HG03103 (cell line): Measurements from ENCODE around the gene ZBED1.
"Not testable (repeated sequence)": the region's sequence is repeated elsewhere in the genome, so short reads cannot be mapped to it uniquely, and the experiment has no call there.

Experiments
- ATAC-seq: cut with Tn5 transposase; IDR thresholded peaks from one replicate; pipeline ENCODE4 v1.9.1; 2021; ENCODE audit warnings: low read depth; ENCODE audit not compliant: unreplicated experiment

The ZBED1 gene

GRCh38 chrX:2498781-2499302, 1.9 kb downstream of the ZBED1 start:
- ATAC-seq: no peak

DNA sequence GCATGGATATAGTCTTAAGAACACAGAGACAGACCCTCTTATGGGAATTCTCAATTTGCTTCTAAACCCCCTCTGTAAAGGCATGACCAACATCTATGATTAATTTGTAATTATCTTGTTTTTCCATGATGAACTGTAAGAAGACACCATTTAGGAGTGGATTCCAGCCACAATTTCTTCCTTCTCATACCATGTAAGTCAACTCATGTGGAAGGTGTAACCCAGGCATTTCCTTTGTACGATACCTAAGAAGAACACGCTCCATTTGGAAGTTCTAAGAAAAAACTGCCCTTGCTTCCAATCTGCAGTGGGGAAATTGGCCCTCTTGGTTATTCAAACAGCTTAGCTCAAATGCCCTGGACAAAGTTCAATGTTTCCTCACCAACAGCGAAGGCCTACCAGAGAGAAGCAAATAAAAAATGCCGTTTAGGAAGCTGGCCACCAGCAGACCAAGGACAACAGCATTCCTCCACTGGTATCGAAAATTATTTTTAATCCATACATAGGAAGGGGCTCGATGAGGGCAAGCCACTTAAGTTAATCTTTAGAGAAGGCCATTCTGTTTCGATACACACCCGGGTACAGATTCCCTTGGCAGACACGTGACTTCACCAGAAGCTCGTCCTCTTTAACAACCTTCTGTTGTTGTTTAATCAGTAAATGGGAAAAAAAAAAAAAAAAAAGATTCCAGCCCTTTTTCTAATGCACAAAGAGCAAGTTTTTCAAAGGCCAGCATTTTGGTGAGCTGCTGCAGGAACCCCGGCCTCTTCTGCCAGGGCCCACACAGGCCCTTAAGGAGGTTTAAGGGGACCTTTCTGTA, 2.6 kb downstream of the ZBED1 start:
- ATAC-seq: no peak

- ATAC-seq: no peak
Observed at GRCh38 chrX:2495595-2495994, 5.2 kb downstream of the ZBED1 start.

DNA sequence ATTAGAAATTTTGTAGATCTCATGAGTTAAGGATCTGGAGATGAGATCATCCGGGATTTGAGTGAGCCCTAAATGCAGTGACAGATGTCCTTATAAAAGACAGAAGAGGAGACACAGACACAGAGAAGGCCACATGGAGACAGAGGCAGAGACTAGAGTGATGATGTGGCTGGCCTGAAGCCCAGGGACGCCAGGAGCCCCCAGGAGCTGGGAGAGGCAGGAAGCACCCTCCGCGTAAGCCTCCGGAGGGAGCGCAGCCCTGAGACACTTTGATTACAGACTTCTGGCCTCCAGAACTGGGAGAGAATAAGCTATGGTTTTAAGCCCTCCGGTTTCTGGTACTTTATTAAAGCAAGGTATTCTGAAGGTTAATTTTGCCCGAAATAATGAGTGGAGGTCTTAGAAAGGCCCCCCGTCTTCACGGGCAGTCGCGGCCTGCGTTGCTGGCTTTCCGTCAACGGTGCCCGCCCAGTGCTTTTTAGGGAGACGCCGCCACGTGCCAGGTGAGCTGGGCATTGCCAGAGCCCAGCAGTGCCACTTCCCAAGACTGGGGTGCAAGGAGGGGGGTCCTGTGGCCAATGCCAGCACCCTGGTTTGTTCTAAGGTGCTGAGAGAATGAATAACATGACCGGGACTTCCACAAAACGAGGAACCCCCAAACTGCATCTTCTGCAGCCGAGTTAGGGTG, 8.1 kb downstream of the ZBED1 start:
- no peak for ATAC-seq

GRCh38 chrX:2490634-2491033, 10.1 kb downstream of the ZBED1 start:
- ATAC-seq: no peak

DNA sequence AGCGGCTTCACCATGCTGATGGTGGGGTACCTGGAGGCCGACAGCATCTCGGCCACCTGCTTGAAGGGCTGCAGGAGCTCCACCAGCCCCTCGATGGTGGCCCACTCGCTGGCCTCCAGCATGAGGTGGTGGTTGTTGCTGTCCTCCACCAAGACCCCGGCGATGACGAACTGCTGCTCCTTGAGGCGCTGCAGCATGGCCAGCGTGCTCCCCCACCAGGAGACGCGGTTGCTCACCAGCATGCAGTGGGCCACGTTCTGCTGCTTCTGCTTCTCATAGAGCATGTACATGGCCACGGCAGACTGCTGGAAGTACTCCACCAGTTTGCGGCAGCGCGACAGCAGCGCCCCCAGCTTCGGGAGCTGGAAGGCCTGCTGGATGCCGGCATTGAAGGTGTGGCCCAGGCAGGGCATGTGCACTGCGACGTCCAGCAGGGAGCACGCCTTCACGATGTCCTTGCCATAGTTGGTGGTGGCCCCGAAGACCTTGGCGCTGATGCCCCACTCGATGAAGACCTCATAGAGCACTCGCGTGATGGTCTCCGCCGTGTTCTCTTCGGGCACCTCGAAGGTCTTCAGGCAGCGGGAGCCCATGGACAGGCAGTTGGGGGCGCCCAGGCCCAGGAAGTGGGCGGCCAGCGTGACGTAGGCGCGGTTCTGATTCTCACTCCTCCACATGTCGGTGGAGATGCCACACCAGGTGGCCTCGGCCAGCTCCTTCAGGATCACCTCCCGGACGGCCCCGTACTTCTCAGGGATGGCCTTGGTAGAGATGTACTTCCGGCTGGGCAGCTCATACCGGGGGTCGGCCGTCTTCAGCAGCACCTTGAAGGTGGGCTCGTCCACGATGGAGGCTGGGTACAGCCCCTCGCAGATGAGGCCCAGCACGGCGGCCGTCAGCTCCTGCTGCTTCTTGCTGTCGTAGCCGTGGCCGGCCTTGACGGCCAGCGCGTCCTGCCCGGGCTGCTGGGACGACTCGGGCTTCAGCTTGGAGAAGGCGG, 11.0 kb downstream of the ZBED1 start:
- no peak for ATAC-seq

- ATAC-seq: no peak
Observed at GRCh38 chrX:2488621-2489285, 12.0 kb downstream of the ZBED1 start.

DNA sequence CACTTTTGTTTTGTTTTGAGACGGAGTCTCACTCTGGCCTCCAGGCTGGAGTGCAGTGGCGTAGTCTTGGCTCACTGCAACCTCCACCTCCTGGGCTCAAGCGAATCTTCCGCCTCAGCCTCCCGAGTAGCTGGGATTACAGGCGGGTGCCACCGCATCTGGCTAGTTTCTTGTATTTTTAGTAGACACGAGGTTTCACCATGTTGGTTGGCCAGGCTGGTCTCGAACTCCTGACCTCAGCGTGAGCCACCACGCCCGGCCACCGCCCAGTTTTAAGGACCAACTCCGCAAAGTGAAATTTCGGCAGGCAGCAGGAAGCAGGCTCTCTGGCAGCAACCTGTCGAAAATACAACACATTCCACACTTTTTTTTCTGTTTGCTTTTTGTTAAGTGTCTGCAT, 13.4 kb downstream of the ZBED1 start:
- ATAC-seq: no peak

GRCh38 chrX:2486476-2487133, 14.2 kb downstream of the ZBED1 start:
- ATAC-seq: no peak

- ATAC-seq: no peak
Observed at GRCh38 chrX:2485789-2486345, 14.9 kb downstream of the ZBED1 start.

DNA sequence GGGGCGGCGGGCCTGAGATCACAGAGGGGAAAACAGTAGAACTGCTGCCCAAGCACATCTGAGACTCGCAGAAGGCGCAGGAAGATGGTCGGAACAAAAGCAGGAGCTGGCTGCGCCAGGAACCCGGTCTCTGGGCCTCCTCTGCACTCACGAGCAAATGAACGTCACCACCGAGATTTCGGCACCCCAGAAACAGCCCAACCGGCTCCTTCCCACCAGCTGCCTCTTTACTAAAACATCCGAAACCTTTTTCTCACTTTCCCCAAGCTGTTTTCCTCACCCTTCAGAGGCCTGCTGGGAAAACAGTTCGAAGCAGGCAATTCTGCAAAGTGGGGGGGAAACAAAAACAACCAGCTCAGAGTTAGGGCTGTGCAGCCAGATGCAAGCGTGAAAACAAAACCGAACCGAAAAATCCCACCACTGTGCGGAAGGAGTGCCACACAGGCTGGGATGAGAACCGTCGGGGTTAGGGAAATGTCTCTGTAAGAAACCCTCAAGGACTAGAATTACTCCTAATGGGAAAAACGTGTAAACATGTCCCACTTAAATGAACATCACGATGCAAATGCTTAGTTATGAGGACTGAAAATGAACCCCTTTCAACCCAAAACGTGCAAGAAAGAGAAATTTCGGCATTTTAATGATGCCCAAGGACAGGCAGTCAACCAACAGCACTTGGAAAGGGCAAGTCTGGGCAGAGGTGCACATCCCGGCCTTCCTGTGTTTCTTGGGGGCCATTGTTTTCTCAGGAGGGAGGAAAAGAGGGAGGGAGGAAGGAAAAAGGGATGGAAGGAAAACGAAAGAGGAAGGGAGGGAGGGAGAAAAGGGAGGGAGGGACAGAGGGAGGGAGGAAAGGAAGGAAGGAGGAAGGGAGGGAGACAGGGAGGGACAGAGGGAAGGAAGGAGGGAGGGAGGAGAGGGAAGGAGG, 15.8 kb downstream of the ZBED1 start:
- ATAC-seq: no peak

GRCh38 chrX:2484256-2484655, 16.5 kb downstream of the ZBED1 start:
- ATAC-seq: no peak

DNA sequence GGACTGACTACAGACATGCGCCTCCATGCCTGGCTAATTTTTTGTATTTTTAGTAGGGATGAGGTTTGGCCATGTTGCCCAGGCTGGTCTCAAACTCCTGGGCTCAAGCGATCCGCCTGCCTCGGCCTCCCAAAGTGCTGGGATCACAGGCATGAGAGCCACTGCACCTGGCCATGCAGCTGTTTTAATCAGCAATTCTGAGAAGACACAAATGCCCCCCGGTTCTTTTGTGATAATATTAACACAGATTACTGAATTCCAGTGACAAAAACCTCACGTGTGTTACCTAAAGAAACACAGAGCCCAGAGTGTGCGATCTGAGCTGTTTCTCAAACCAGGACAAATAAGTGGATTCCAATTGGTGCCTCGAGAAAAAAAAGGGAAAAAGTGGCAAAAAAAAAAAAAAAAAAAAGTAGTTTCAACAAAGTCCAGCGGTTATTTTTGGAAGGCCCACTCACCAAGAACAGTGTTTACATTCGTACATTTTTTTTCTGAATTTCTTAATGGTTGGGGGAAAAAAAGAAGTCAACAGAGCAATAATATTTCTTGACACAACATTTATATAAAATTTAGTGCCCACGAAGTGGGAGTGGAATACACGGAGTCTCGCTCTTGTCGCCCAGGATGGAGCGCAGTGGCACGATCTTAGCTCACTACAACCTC, 17.2 kb downstream of the ZBED1 start:
- no peak for ATAC-seq

GRCh38 chrX:2481597-2481996, 19.2 kb downstream of the ZBED1 start:
- not testable (repeated sequence) for ATAC-seq

DNA sequence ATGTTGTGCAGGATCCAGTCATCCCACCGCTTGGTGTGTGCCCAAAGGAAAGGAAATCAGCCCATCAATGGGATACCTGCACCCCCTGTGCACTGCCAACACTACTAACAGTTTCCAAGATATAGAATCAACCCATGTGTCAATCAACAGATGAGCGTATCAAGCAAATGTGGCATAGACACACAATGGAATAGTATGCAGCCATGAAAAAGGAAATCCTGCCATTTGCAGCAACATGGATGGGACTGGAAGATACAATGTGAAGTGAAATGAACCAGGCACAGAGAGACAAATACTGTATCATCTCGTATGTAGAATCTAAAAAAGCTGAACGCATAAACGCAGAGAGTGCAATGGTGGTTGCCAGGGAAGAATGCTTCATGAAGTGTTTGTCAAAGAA, 20.8 kb downstream of the ZBED1 start:
- ATAC-seq: not testable (repeated sequence)

GRCh38 chrX:2479420-2479780, 21.4 kb downstream of the ZBED1 start:
- ATAC-seq: no peak

- no peak for ATAC-seq
Observed at GRCh38 chrX:2478546-2479419, 22.0 kb downstream of the ZBED1 start.
